GM12872 (cell line): ENCODE results near the gene CLEC11A.

Experiments
- TF ChIP-seq, protein P1 (sequence below): IDR thresholded peaks from 3 replicates; pipeline ENCODE4 v1.5.1; 2011; ENCODE audit warnings: low read depth, mild to moderate bottlenecking, low read length, moderate library complexity; ENCODE audit not compliant: insufficient read depth

The CLEC11A gene

DNA sequence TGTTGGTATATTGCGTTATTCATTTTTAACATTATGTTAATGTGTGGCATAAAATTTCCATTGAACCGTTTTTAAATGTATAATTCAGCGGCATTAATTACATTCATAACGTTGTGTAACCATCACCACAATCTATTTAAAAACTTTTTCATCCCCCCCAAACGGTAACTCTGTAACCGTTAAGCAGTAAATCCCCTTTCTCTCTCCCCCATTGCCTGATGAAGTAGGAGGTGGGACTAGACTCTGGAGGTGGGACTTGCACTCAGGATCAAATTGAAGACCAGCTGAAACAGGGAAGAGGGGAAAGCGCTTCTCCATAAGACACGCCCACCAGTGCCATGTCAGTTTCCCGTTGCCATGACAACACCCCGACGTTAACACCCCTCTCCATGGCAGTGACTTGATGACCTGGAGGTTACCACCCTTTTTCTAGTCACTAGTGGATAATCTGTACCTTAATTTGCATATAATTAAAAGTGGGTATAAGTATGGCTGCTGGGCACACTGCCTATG lies 16.8 kb downstream of the CLEC11A start:
- TF ChIP-seq, protein P1, sequence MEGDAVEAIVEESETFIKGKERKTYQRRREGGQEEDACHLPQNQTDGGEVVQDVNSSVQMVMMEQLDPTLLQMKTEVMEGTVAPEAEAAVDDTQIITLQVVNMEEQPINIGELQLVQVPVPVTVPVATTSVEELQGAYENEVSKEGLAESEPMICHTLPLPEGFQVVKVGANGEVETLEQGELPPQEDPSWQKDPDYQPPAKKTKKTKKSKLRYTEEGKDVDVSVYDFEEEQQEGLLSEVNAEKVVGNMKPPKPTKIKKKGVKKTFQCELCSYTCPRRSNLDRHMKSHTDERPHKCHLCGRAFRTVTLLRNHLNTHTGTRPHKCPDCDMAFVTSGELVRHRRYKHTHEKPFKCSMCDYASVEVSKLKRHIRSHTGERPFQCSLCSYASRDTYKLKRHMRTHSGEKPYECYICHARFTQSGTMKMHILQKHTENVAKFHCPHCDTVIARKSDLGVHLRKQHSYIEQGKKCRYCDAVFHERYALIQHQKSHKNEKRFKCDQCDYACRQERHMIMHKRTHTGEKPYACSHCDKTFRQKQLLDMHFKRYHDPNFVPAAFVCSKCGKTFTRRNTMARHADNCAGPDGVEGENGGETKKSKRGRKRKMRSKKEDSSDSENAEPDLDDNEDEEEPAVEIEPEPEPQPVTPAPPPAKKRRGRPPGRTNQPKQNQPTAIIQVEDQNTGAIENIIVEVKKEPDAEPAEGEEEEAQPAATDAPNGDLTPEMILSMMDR, result no peak

DNA sequence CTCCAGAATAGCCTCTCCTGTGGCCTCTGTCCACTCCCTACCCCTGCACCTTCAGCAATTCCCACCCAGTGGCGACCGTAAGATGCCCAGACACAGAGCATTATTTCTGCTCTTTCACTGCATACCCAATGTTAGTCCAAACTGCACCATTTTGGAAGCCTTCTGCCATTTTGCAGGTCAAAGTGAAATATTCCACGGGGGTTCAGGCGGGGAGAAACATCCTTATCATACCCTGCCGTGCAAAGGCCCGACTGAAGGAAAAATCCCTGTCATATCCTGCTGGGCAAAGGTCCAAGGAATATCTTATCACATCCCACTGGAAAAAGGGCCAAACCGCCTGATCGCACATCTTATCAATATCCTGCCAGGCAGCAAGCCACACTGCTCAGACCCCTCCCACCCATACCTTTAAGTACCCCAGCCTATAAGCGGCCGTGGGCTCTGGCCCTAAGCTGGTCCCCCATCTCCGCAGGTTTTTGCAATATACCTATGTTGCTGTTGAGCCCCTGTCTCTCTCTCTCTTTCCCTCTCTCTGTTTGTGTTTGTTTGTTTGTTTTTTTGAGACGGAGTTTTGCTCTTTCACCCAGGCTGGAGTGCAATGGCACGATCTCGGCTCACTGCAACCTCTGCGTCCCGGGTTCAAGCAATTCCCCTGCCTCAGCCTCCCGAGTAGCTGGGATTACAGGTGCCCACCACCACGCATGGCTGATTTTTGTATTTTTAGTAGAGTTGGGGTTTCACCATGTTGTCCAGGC lies 18.2 kb downstream of the CLEC11A start:
- TF ChIP-seq, protein P1, result no peak

DNA sequence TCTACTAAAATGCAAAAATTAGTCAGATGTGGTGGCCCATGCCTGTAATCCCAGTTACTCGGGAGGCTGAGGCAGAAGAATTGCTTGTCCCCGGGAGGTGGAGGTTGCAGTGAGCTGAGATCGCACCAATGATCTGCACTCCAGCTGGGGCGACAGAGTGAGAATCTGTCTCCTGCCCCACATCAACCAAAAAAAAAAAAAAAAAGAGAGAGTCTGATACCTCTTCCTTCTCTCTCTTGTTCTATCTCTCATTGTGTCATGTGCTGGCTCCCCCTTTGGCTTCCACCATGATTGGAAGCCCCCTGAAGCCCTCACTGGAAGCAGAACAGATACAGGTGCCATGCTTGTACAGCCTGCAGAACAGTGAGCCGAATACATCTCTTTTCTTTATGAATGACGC lies 20.4 kb downstream of the CLEC11A start:
- TF ChIP-seq, protein P1, result no peak

DNA sequence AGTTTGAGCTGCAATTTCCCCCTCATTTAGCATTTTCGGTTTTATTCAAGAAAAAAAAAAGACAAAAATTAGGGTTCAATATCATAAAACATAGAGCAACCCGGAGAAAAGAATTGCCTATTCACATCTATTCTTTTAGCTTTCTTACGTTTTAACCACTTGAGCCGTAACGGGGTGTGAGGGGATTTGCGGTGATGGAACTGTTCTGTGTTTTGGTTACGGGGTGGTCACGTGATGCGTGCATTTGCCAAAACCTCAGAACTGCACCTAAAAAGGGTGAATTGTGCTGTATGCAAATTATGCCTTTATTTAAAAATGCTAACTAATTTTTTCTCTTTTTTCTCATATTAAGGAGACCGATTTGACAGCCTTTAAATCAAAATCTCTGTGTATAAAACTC lies 22.1 kb downstream of the CLEC11A start:
- TF ChIP-seq, protein P1, result no peak

DNA sequence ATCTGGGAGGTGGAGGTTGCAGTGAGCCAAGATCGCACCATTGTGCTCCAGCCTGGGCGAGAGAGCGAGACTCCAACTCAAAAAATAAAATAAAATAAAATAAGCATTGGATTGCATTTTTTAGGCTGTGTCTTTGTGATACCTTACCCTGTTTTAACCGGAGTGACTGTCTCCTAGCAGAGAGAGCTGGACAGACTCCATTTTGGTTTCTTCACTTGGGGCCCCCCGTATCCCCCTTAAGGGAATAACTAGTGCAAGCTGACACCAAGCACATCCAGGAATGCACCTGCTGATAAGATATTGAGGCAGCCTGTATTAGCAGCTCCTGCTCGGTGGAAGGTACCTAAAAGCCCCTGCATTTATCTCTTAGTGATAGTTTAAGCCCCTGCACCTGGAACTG lies 26.3 kb downstream of the CLEC11A start:
- TF ChIP-seq, protein P1, result no peak

DNA sequence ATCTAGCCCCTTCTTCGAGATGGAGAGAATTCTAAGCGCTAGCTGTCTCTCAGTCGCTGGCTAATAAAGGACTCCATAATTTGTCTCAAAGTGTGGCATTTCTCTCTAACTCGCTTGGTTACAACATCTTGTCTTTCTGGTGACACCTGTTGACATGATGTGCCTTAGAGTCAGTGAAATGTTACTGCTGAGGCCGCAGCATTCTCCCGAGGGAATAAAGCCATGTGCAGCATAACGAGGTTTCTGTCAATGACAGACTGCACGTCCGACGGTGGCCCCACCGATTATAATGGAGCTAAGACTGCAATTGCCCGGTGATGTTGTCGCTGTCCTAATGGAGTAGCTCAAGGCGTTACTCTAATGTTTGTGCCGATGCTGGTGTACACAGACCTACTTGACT lies 26.8 kb downstream of the CLEC11A start:
- TF ChIP-seq, protein P1, result no peak

DNA sequence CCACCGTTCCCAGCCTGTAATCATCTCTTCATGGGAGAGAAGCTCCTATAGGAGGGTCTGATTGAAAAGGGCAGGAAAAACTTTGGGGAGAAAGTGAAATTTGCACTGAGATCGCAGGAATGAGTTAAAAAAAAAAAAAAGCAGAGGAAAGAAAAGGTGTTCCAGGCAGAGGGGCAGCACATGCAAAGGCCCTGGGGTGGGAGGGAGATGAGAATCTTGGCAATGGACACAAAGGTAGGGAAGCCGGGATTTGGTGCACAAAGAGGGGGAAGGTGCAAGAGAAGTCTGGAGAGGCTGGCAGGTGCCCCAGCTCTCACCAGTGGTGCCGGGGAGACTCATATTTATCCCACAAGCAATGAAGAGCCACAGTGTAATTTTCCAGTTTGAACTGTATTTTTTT lies 30.7 kb downstream of the CLEC11A start:
- TF ChIP-seq, protein P1, result no peak
